Upper lobe of right lung (tissue), 1 donor: ENCODE results near the gene PSD. TPM values are rescaled to one million over a fixed set of nuclear protein-coding genes. Genes with fewer than 3 reads are reported as not detected.

Experiments
- ATAC-seq: fragments of 200-7000 bp; cut with Tn5 transposase; one replicate; pipeline ENCODE4 v1.9.1; 2020; ENCODE audit warnings: mild to moderate bottlenecking, moderate library complexity
- DNase-seq: peaks from one replicate; pipeline ENCODE4 v3.0.0-alpha.2; 2020
- H3K27ac ChIP-seq: fragments of 200-600 bp; one replicate; pipeline ENCODE4 v1.8.0; 2022
- H3K27me3 ChIP-seq: fragments of 200-600 bp; one replicate; pipeline ENCODE4 v1.8.0; 2022; ENCODE audit warnings: mild to moderate bottlenecking
- H3K36me3 ChIP-seq: fragments of 200-600 bp; one replicate; pipeline ENCODE4 v1.8.0; 2022
- H3K4me1 ChIP-seq: fragments of 200-600 bp; one replicate; pipeline ENCODE4 v1.8.0; 2022
- H3K4me3 ChIP-seq: fragments of 200-600 bp; one replicate; pipeline ENCODE4 v1.8.0; 2022; ENCODE audit warnings: mild to moderate bottlenecking
- H3K9me3 ChIP-seq: fragments of 200-600 bp; one replicate; pipeline ENCODE4 v1.8.0; 2022
- intact Hi-C: fragments of 100-400 bp; cut with DNase I; formaldehyde crosslinking; loops from one replicate; pipeline ENCODE4 v1.11.0; 2022
- total RNA-seq: library from RNA; stranded (reverse); fragmentation: NEBNext Ultra II Directional; extraction: Animal tissue kit (Norgen Biotek cat#: 25700); gene quantifications from one replicate; pipeline ENCODE4 v1.2.1, GENCODE V29; 2021
- TF ChIP-seq, protein P1 (sequence below): fragments of 200-600 bp; IDR thresholded peaks from one replicate; pipeline ENCODE4 v1.8.0; 2022; ENCODE audit warnings: antibody characterized with exemption
- donor health status: DM: no; HTN: yes; CAD: no; lungs with severe emphysema.

The PSD gene
- total RNA-seq, 1 donor from 2014 or later, result 3.5 TPM

DNA sequence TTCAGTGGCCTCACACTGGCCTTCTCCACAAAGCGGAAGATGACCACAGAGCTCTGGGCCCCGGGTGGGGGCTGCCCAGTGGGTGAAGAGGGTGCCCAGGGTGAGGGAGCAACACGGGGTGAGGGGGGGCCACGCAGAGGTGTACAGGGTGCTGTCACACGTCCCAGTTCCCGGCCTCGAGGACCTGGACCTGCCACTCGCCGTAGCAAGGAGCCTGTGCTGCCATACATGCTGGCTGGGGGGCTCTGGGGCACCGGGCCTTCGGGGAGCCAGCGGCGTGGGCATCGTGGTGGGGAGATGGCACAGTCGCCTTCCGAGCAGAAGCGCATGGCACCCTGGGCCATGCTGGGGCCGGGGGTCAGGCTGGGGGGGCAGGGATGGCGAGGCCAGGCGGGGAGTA is 1.9 kb downstream of the PSD start:
- no peak overlapping the region for H3K27ac ChIP-seq
- no peak for ATAC-seq
- peaks cover 57% of the 10 kb centered on the region for H3K27me3 ChIP-seq
- TF ChIP-seq, protein P1, sequence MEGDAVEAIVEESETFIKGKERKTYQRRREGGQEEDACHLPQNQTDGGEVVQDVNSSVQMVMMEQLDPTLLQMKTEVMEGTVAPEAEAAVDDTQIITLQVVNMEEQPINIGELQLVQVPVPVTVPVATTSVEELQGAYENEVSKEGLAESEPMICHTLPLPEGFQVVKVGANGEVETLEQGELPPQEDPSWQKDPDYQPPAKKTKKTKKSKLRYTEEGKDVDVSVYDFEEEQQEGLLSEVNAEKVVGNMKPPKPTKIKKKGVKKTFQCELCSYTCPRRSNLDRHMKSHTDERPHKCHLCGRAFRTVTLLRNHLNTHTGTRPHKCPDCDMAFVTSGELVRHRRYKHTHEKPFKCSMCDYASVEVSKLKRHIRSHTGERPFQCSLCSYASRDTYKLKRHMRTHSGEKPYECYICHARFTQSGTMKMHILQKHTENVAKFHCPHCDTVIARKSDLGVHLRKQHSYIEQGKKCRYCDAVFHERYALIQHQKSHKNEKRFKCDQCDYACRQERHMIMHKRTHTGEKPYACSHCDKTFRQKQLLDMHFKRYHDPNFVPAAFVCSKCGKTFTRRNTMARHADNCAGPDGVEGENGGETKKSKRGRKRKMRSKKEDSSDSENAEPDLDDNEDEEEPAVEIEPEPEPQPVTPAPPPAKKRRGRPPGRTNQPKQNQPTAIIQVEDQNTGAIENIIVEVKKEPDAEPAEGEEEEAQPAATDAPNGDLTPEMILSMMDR, result no peak
- H3K9me3 ChIP-seq, result no peaks in the 10 kb centered on the region
- H3K36me3 ChIP-seq, result no peaks in the 10 kb centered on the region
- no peak overlapping the region for H3K4me3 ChIP-seq
- no peak for DNase-seq
- H3K4me1 ChIP-seq, result peaks cover 14% of the 10 kb centered on the region
- intact Hi-C loops, result no loop called here

DNA sequence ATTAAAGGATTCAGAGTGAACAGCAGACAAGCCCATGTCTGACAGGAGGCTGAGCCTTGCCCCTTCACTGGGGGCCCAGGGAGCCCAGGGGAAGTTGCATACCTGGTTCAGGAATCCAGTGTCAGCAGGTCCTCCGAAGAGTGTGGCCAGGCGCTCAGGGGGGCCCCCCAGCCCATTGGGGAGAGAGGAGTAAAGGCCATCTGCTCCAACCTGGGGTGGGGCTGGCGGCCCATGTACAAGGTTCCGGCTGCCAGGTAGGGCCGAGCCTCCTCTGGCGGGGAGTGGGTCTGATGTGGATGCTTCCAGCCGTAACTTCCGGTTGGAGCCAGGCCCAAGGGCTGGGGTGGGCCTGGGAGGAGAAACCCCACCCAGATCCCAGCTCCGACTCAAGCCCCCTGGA is 2.3 kb downstream of the PSD start:
- intact Hi-C loops, result no loop called here
- Histone ChIP-seq H3K27ac (no peak overlapping the region), H3K4me1 (peaks cover 14% of the 10 kb centered on the region), H3K4me3 (no peak overlapping the region), H3K36me3 (no peaks in the 10 kb centered on the region), H3K27me3 (peaks cover 61% of the 10 kb centered on the region), H3K9me3 (no peaks in the 10 kb centered on the region)
- ATAC-seq (no peak), DNase-seq (no peak)
- TF ChIP-seq, protein P1, result no peak

DNA sequence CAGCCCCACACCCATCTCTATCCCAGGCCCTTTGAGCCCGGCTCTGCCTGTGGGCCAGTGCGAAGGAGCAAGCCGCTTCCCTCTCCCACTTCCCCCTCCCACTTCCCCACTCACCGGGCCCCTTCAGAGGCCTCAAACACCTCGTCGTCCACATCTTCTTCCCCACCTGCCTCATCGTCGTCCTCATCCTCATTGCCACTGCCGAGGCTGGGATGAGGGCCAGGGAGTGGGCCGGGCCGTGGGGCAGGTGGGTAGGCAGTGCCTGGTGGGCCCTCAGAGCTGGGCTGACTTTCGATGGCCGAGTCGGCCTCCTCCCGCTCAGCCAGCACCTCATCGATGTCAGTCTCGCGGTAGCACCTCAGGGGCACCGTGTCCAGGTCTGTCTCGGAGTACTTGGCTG is 3.8 kb downstream of the PSD start:
- peaks cover 76% of the 10 kb centered on the region for H3K27me3 ChIP-seq
- ATAC-seq, result no peak
- no peaks in the 10 kb centered on the region for H3K9me3 ChIP-seq
- H3K36me3 ChIP-seq, result no peaks in the 10 kb centered on the region
- intact Hi-C loops, result no loop called here
- H3K4me3 ChIP-seq, result no peak overlapping the region
- H3K4me1 ChIP-seq, result peaks cover 17% of the 10 kb centered on the region
- TF ChIP-seq, protein P1, result no peak
- no peak overlapping the region for H3K27ac ChIP-seq
- DNase-seq, result no peak

DNA sequence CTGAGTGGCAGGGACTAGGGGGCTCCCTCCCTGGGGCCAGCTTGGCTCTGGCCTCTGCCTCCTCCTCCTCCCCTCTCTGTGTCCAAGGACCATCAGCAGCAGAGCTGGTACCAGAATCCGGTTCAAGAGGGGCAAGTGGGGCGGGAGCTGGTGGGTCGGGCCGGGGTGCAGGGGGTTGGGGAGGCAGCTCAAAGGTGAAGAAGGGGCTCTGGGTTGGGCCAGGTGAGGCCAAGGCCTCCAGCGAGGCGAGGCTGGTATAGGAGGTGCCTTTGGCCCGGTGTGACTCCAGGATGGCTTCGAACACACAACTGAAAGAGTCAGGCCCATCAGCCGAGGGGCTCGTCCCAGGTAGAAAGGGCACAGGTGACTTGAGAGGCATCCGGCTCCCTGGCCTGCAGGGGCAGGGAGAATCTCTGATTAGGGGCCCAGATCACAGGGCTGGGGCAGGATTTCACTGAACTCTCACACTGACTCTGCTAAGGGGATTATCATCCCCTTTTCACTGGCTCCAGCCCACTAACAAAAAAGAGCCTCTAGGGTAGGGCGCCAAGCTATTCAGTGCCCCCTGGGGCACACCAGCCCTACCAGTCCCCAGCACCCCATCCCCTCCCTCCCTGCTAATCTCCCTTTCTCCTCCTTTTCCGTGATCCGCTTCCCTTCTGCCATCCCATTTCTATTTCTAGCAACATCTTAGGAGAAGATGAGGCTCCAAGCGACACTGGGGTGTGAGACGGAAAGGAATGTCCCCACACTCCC is 4.6 kb downstream of the PSD start:
- H3K4me3 ChIP-seq, result no peak overlapping the region
- intact Hi-C loops, result no loop called here
- no peak overlapping the region for H3K27ac ChIP-seq
- TF ChIP-seq, protein P1, result no peak
- H3K27me3 ChIP-seq, result peaks cover 82% of the 10 kb centered on the region
- ATAC-seq (no peak), DNase-seq (peak; percentile 60)
- no peaks in the 10 kb centered on the region for H3K9me3 ChIP-seq
- peaks cover 13% of the 10 kb centered on the region for H3K4me1 ChIP-seq
- no peaks in the 10 kb centered on the region for H3K36me3 ChIP-seq

DNA sequence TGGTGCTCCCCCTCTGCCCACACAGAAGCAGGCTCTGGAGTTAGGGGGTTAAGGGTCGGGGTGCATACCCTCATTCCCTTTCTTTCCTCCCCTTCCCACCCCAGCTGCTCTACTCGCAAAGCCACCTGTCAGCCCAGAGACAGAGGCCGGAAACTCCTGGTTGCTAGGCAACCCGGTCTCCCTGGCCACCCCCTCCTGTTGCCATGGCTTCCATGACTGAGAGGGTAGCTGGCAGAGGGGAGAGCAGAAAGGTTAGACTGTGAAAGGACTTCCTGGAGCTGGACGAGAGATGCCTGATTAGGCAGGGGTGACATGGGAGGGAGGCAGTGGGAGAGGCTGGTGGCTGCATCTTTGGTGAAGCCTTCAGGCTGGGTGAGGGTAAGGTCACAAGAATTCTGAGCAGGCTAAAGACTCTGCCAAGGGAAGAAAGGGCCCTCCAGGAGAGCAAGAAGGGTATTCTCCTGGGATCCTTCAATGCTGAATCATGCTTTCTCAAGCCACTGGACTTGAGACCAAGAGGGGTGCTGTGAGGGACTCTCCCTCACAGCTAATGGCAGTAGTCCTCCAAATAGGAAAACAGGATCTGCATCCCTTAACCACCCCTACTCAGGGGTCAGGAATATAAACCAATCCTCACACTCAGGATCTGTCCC is 5.4 kb downstream of the PSD start:
- no peak overlapping the region for H3K27ac ChIP-seq
- TF ChIP-seq, protein P1, result no peak
- peaks cover 82% of the 10 kb centered on the region for H3K27me3 ChIP-seq
- H3K4me3 ChIP-seq, result no peak overlapping the region
- ATAC-seq (no peak), DNase-seq (no peak)
- intact Hi-C loops, result no loop called here
- H3K36me3 ChIP-seq, result no peaks in the 10 kb centered on the region
- no peaks in the 10 kb centered on the region for H3K9me3 ChIP-seq
- H3K4me1 ChIP-seq, result peaks cover 15% of the 10 kb centered on the region
